LNCaP clone FGC (cell line): ENCODE data around the gene CDKN2B-AS1.

Experiments used
- DNase-seq: peaks from one replicate; pipeline ENCODE4 v3.0.0-alpha.2; 2011; ENCODE audit warnings: low read depth
- H3K4me3 ChIP-seq: 2 replicates; pipeline ENCODE4 v1.5.1; 2011; ENCODE audit warnings: mild to moderate bottlenecking, low read depth, low read length, control low read depth
- TF ChIP-seq, protein P1 (sequence below): IDR thresholded peaks from 2 replicates; pipeline ENCODE4 v1.5.1; 2012; ENCODE audit warnings: mild to moderate bottlenecking; ENCODE audit not compliant: control insufficient read depth, insufficient read depth; ENCODE audit errors: extremely low read depth

CDKN2B-AS1 gene

DNA sequence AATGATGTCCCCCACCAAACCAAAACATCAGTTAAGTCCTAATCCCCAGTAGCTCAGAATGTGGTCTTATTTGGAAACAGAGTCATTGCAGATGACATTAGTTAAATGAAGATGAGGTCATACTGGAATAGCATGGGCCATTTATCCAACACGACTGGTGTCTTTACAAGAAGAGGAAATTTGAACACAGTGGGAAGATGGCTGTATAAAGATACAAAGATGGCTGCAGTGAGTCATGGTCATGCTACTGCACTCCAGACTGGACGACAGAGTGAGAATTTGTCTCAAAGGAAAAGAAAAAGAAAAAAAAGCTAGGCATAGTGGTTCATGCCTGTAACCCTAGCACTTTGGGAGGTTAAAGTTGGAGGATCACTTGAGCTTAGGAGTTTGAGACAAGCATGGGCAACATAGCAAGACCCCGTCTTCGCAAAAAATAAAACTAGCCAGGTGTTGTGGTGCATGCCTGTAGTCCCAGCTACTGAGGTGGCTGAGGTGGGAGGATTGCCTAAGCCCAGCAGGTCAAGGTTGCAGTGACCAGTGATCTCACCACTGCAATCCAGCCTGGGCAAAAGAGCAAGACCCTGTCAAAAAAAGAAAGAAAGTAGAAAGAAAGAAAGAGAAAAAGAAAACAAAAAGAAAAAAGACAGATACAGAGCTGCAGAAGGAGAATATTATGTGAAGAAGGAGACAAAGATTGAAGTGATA is 144.5 kb downstream of the CDKN2B-AS1 start:
- TF ChIP-seq, protein P1, sequence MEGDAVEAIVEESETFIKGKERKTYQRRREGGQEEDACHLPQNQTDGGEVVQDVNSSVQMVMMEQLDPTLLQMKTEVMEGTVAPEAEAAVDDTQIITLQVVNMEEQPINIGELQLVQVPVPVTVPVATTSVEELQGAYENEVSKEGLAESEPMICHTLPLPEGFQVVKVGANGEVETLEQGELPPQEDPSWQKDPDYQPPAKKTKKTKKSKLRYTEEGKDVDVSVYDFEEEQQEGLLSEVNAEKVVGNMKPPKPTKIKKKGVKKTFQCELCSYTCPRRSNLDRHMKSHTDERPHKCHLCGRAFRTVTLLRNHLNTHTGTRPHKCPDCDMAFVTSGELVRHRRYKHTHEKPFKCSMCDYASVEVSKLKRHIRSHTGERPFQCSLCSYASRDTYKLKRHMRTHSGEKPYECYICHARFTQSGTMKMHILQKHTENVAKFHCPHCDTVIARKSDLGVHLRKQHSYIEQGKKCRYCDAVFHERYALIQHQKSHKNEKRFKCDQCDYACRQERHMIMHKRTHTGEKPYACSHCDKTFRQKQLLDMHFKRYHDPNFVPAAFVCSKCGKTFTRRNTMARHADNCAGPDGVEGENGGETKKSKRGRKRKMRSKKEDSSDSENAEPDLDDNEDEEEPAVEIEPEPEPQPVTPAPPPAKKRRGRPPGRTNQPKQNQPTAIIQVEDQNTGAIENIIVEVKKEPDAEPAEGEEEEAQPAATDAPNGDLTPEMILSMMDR, result no peak
- no peak for DNase-seq
- no peak overlapping the region for H3K4me3 ChIP-seq

DNA sequence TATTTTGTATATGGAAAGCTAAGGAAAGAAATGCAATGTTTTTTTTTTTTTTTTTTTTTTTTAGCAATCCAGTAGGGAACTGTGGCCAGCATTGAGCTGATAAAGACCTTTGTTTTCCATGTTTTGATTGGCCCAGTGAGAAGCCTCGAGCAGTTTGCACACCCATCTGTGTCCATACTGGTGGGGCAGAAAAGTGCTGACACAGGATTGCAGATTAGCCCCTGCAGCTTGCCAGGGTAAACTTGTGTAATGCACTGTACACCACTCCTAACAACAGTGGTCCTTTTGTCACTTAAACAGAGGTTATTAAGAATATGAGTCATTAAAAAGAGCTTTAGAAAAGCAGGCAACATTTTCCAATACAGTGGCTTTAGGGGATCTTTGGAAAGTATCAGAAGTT is 147.3 kb downstream of the CDKN2B-AS1 start:
- no peak overlapping the region for H3K4me3 ChIP-seq
- DNase-seq, result no peak
- TF ChIP-seq, protein P1, result no peak

DNA sequence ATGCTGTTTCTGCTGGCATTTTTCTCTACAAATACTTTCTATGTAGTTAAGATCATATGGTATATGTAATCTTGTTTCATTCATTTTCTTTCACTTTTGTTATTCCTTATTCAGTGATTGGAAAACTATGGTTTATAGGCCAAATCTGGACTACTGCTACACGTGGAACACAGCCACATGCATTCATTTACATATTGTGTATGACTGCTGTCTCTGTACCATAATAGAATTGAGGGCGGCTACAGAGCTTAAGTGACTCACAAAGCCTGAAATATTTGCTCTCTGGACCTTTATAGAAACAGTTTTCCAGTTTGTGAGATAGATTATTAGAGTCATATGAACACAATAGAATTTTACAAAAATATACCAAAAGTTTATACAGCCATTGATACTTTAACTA is 148.1 kb downstream of the CDKN2B-AS1 start:
- H3K4me3 ChIP-seq, result no peak overlapping the region

DNA sequence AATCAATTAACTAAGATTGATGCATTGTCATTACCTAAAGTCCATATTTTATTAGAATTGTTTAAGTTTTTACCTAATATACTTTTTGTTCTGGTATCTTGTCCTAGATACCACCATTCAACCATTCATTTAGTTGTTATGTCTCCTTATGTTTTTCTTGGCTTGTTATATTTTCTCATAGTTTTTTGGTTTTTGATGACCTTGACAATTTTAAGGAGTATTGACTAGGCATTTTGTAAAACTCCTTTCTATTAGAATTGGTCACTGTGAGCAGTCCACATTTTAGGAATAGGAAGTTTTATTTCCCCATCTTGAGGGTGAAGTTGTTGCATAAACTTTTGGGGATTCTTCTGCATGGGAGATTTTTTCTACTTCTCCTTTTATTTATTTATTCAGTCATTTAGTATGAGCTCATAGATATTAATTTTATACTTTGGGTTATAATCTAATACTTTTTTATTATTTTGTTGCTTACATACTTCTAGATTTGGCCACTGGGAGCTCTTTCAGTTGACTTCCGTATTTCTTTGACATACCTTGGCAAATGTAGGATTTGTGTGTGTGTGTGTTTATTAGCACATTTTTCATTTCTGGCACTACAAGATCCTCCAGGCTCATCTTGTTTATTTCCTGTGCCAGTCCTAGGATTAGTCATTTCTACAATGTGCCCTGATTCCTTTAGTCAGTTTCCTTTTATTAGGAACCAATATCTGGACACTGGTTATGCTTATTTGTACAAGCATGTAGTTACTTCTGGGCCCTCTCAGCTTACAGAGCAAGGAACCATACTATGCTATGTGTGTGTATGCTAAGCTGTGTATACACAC is 149.4 kb downstream of the CDKN2B-AS1 start:
- no peak for DNase-seq
- TF ChIP-seq, protein P1, result no peak
- H3K4me3 ChIP-seq, result no peak overlapping the region

More for the DNA sequence above, 148.1 kb downstream of the CDKN2B-AS1 start:
- no peak for DNase-seq
- TF ChIP-seq, protein P1, result no peak

DNA sequence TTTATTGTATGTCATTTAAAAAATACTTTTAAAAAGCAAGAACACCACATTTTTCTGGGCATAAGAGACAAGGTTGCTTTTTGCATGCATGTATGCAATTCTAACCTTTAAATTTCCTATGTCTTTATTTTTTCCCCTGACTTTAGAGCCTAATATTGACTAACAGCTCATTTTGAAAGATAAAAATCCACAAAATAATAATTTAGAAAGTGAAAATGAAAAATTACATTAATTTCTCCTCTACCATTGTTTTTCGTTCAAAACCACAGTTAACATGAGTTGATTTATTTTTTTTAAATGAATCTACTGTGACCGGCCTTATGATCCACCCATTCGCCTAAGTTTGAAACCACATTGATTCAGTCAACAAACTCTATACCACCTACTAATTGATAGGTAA is 152.0 kb downstream of the CDKN2B-AS1 start:
- no peak overlapping the region for H3K4me3 ChIP-seq
- no peak for DNase-seq
- TF ChIP-seq, protein P1, result no peak

DNA sequence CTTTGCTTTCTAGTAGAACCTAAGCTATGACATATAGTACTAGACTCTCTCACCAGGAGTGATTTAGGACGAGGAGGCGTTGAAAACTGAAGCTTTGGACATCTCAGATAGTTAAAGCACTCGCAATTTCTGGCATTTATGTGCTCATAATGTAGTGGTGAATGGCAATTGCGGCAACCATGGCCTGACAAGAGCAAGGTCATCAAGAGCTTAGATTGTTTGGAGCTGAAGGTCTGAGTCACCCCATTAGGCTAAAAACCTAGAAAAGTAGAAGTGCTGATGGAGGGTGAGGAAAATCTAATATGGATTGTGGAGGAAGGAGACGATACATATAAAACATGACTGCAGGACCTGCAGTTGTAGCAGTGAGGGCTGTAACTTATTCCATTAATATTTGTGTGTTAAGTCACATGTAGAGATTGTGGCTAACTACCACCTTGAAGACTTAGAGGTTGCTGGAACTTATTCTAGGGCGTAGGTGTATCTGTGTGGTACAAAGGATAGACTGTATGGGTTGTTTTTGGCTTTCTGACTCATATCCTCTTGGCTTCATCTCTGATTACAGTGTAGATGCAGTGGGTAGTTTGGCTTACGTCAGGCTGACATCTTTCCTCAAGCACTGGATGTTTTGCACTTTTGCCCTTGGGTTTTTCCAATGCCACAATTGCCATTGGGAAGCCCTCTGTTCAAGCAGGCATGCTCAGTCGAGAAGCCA is 153.4 kb downstream of the CDKN2B-AS1 start:
- DNase-seq, result no peak
- H3K4me3 ChIP-seq, result no peak overlapping the region
- TF ChIP-seq, protein P1, result no peak
